Loucy (cell line): ENCODE results near the gene UGGT2.
"Not testable (repeated sequence)": the region's sequence is repeated elsewhere in the genome, so short reads cannot be mapped to it uniquely, and the experiment has no call there.

Source experiments
- H2AFZ ChIP-seq: fragments of 200-600 bp; sonication (generic); 2 replicates; pipeline ENCODE4 v1.6.0; 2016; ENCODE audit warnings: antibody characterized with exemption, mild to moderate bottlenecking, low read length, moderate library complexity
- H3F3A ChIP-seq: fragments of 200-600 bp; 2 replicates; pipeline ENCODE4 v1.6.0; 2016; ENCODE audit warnings: antibody characterized with exemption, low read depth, mild to moderate bottlenecking
- H3K27me3 ChIP-seq: fragments of 200-600 bp; sonication (generic); 2 replicates; pipeline ENCODE4 v1.6.1; 2014; ENCODE audit warnings: low read length, mild to moderate bottlenecking; ENCODE audit not compliant: insufficient read depth, poor library complexity, severe bottlenecking
- H3K36me3 ChIP-seq: fragments of 200-600 bp; sonication (generic); 2 replicates; pipeline ENCODE4 v1.6.1; 2016; ENCODE audit warnings: low read length; ENCODE audit not compliant: insufficient read depth
- H3K4me1 ChIP-seq: fragments of 200-600 bp; sonication (generic); 2 replicates; pipeline ENCODE4 v1.5.1; 2014; ENCODE audit warnings: low read length, mild to moderate bottlenecking; ENCODE audit not compliant: insufficient read depth, poor library complexity, severe bottlenecking
- H3K4me2 ChIP-seq: fragments of 200-600 bp; sonication (generic); 2 replicates; pipeline ENCODE4 v1.6.0; 2014; ENCODE audit warnings: antibody characterized with exemption, low read length, low read depth, mild to moderate bottlenecking; ENCODE audit not compliant: poor library complexity, severe bottlenecking
- H3K4me3 ChIP-seq: fragments of 200-600 bp; sonication (generic); 2 replicates; pipeline ENCODE4 v1.5.1; 2014; ENCODE audit warnings: low read length, mild to moderate bottlenecking, mixed read lengths; ENCODE audit not compliant: poor library complexity, severe bottlenecking
- H3K79me2 ChIP-seq: fragments of 200-600 bp; sonication (generic); 2 replicates; pipeline ENCODE4 v1.6.1; 2014; ENCODE audit warnings: low read length; ENCODE audit not compliant: insufficient read depth
- H3K9ac ChIP-seq: fragments of 200-600 bp; sonication (generic); 2 replicates; pipeline ENCODE4 v1.6.0; 2014; ENCODE audit warnings: mild to moderate bottlenecking, low read depth, low read length, moderate library complexity; ENCODE audit not compliant: poor library complexity, severe bottlenecking
- H3K9me2 ChIP-seq: fragments of 200-600 bp; sonication (generic); replicated peaks from 2 replicates; pipeline ENCODE4 v1.6.1; 2016; ENCODE audit warnings: low read depth, low read length, mixed read lengths
- H3K9me3 ChIP-seq: fragments of 200-600 bp; sonication (generic); 2 replicates; pipeline ENCODE4 v1.6.1; 2014; ENCODE audit warnings: mild to moderate bottlenecking, antibody characterized with exemption, low read length, low read depth; ENCODE audit not compliant: insufficient read depth
- H4K20me1 ChIP-seq: fragments of 200-600 bp; sonication (generic); 2 replicates; pipeline ENCODE4 v1.6.0; 2014; ENCODE audit warnings: antibody characterized with exemption, low read length, mild to moderate bottlenecking; ENCODE audit not compliant: insufficient read depth, poor library complexity, severe bottlenecking
- CTCF ChIP-seq: fragments of 200-600 bp; sonication (generic); conservative IDR thresholded peaks from 2 replicates; pipeline ENCODE4 v1.5.1; 2014; ENCODE audit warnings: mild to moderate bottlenecking, antibody characterized with exemption, low read length
- EZH2phosphoT487 ChIP-seq: fragments of 200-600 bp; IDR thresholded peaks from 2 replicates; pipeline ENCODE4 v1.6.1; 2018; ENCODE audit warnings: antibody characterized with exemption, mild to moderate bottlenecking, moderate library complexity, borderline replicate concordance

UGGT2 gene

GRCh38 chr13:95793781-95794180, 259.4 kb downstream of the UGGT2 start:
- Histone ChIP-seq H3K4me2 (no peak overlapping the region), H3K9me2 (no peaks in the 10 kb centered on the region), H3K9me3 (no peaks in the 10 kb centered on the region), H3K4me1 (no peaks in the 10 kb centered on the region), H3F3A (no peaks in the 10 kb centered on the region), H3K79me2 (no peaks in the 10 kb centered on the region), H3K9ac (no peak overlapping the region), H3K27me3 (no peaks in the 10 kb centered on the region), H4K20me1 (no peaks in the 10 kb centered on the region), H3K4me3 (no peak overlapping the region), H2AFZ (no peak overlapping the region), H3K36me3 (peaks cover 44% of the 10 kb centered on the region)
- TF ChIP-seq CTCF (no peak), EZH2phosphoT487 (no peak)

- Histone ChIP-seq H3F3A (no peaks in the 10 kb centered on the region), H3K4me1 (no peaks in the 10 kb centered on the region), H3K79me2 (no peaks in the 10 kb centered on the region), H3K4me3 (no peak overlapping the region), H3K4me2 (no peak overlapping the region), H3K27me3 (no peaks in the 10 kb centered on the region), H3K36me3 (peaks cover 51% of the 10 kb centered on the region), H3K9ac (no peak overlapping the region), H3K9me3 (no peaks in the 10 kb centered on the region), H3K9me2 (no peaks in the 10 kb centered on the region), H4K20me1 (no peaks in the 10 kb centered on the region), H2AFZ (no peak overlapping the region)
- no peak for TF ChIP-seq EZH2phosphoT487
- TF ChIP-seq CTCF = no peak
These were observed 260.1 kb downstream of the UGGT2 start for GRCh38 chr13:95793018-95793555.

GRCh38 chr13:95791084-95791722, 262.0 kb downstream of the UGGT2 start:
- no peaks in the 10 kb centered on the region for H3K9me3 ChIP-seq
- no peaks in the 10 kb centered on the region for H3K79me2 ChIP-seq
- no peak overlapping the region for H3K4me3 ChIP-seq
- H3K9ac ChIP-seq = no peak overlapping the region
- H3K27me3 ChIP-seq = no peaks in the 10 kb centered on the region
- TF ChIP-seq EZH2phosphoT487 (no peak), CTCF (no peak)
- no peaks in the 10 kb centered on the region for H3F3A ChIP-seq
- no peak overlapping the region for H2AFZ ChIP-seq
- peaks cover 70% of the 10 kb centered on the region for H3K36me3 ChIP-seq
- no peaks in the 10 kb centered on the region for H3K4me1 ChIP-seq
- H3K4me2 ChIP-seq = no peak overlapping the region
- H4K20me1 ChIP-seq = no peaks in the 10 kb centered on the region
- H3K9me2 ChIP-seq = no peaks in the 10 kb centered on the region

GRCh38 chr13:95789315-95789714, 263.9 kb downstream of the UGGT2 start:
- H3K9ac ChIP-seq, H3K9me2 ChIP-seq, H3K79me2 ChIP-seq, H4K20me1 ChIP-seq, H3K27me3 ChIP-seq, H3K9me3 ChIP-seq, H2AFZ ChIP-seq, H3K4me1 ChIP-seq, H3K4me3 ChIP-seq, H3F3A ChIP-seq, H3K4me2 ChIP-seq: not testable (repeated sequence)
- peaks cover 76% of the 10 kb centered on the region for H3K36me3 ChIP-seq
